Measurements from ENCODE around the gene VAMP2. TPM values are rescaled to one million over a fixed set of nuclear protein-coding genes. Genes with fewer than 3 reads are reported as not detected.

Gene VAMP2
- total and polyA plus RNA-seq, 9 of the 15 experiments (the other 6 are each of a cell fraction or from before 2014, with no cell fraction given): 2.3 to 31.8 (median 6.0) TPM

- TF ChIP-seq DMBX1 (CRISPR knock-in tag; IDR thresholded peaks at IDR 0.05; ENCODE audit: borderline replicate concordance): no peak
- TF ChIP-seq PRPF4 (IDR thresholded peaks at IDR 0.05; ENCODE audit: insufficient read depth, low read depth, low read length, poor library complexity, severe bottlenecking): no peak
- TF ChIP-seq FOSL1 (tag; conservative IDR thresholded peaks at IDR 0.05): no peak
- no peak for TF ChIP-seq ZNF316 (IDR thresholded peaks at IDR 0.05)
- peak in 1 of 2 experiments; percentile 92; a peak in 2 of 4 replicates for TF ChIP-seq HDAC1 (IDR thresholded peaks at IDR 0.05)
- no peak for TF ChIP-seq ZNF644 (tag; IDR thresholded peaks at IDR 0.05; ENCODE audit: low read depth)
- TF ChIP-seq RNF2 (IDR thresholded peaks at IDR 0.05): peak; percentile 61
- TF ChIP-seq GATAD2B (IDR thresholded peaks at IDR 0.05; ENCODE audit: borderline replicate concordance): no peak
- no peak for TF ChIP-seq PHTF2 (CRISPR knock-in tag; IDR thresholded peaks at IDR 0.05)
- TF ChIP-seq NCOA4 (IDR thresholded peaks at IDR 0.05; ENCODE audit: partially characterized antibody): no peak
- no peak for TF ChIP-seq ZNF398 (CRISPR knock-in tag; IDR thresholded peaks at IDR 0.05)
- peak; percentile 98 for TF ChIP-seq BHLHE40 (IDR thresholded peaks at IDR 0.05; ENCODE audit: low read length)
- TF ChIP-seq NCOA6 (IDR thresholded peaks at IDR 0.05): no peak
- TF ChIP-seq JUND (IDR thresholded peaks at IDR 0.05; ENCODE audit: borderline replicate concordance, low read depth, low read length): peak; percentile 5; the same call in 1 of the 2 replicates
- TF ChIP-seq JUND (tag; IDR thresholded peaks at IDR 0.05; ENCODE audit: borderline replicate concordance, low read depth, low read length): 0 out of 3 replicates have a peak, but pooled peaks have one; percentile 15
- TF ChIP-seq CLOCK (CRISPR knock-in tag; IDR thresholded peaks at IDR 0.05; ENCODE audit: borderline replicate concordance): peak; percentile 100
- TF ChIP-seq ZSCAN32 (CRISPR knock-in tag; IDR thresholded peaks at IDR 0.05): no peak
- no peak for TF ChIP-seq KLF6 (CRISPR knock-in tag; IDR thresholded peaks at IDR 0.05; ENCODE audit: borderline replicate concordance)
- no peak for TF ChIP-seq PCBP2 (IDR thresholded peaks at IDR 0.05; ENCODE audit: low read depth, low read length, poor library complexity, severe bottlenecking)
- peak; percentile 97 for TF ChIP-seq ZNF583 (CRISPR knock-in tag; IDR thresholded peaks at IDR 0.05)
- no peak for TF ChIP-seq ZNF717 (CRISPR knock-in tag; IDR thresholded peaks at IDR 0.05)
- peak; percentile 57; the same call in 1 of the 2 replicates for TF ChIP-seq ARID3A (IDR thresholded peaks at IDR 0.05; ENCODE audit: borderline replicate concordance, low read depth, low read length)
- TF ChIP-seq CBFA2T2 (conservative IDR thresholded peaks at IDR 0.05): no peak
- no peak for TF ChIP-seq ZNF253 (CRISPR knock-in tag; conservative IDR thresholded peaks at IDR 0.05)
These were observed 6.3 kb downstream of the VAMP2 start (continued) for GRCh38 chr17:8156246-8156992.
